Memory B cell (primary cell): Measurements from ENCODE around the gene HPCAL1.

ENCODE experiments used
- ATAC-seq: fragments of 150-1000 bp; cut with Tn5 transposase; 2 replicates; pipeline ENCODE4 v1.10.0; 2021; ENCODE audit warnings: low read depth, mild to moderate bottlenecking, moderate library complexity
- DNase-seq, 2 donors: peaks; one replicate each; pipeline ENCODE4 v3.0.0; 2022; ENCODE audit warnings: low spot score in 2 of 2
- H3K27ac Mint-ChIP-seq: one replicate; pipeline ENCODE4 v1.8.0; 2022; ENCODE audit warnings: mild to moderate bottlenecking, moderate library complexity, mixed read lengths
- H3K27me3 Mint-ChIP-seq: one replicate; pipeline ENCODE4 v1.8.0; 2022; ENCODE audit warnings: mixed read lengths
- H3K36me3 Mint-ChIP-seq: one replicate; pipeline ENCODE4 v1.8.0; 2022; ENCODE audit warnings: mild to moderate bottlenecking, mixed read lengths
- H3K4me1 Mint-ChIP-seq: one replicate; pipeline ENCODE4 v1.8.0; 2022; ENCODE audit warnings: mixed read lengths
- H3K4me3 Mint-ChIP-seq: one replicate; pipeline ENCODE4 v1.8.0; 2022; ENCODE audit warnings: mild to moderate bottlenecking, moderate library complexity, mixed read lengths
- H3K9me3 Mint-ChIP-seq: one replicate; pipeline ENCODE4 v1.8.0; 2022; ENCODE audit warnings: mixed read lengths

Gene HPCAL1

DNA sequence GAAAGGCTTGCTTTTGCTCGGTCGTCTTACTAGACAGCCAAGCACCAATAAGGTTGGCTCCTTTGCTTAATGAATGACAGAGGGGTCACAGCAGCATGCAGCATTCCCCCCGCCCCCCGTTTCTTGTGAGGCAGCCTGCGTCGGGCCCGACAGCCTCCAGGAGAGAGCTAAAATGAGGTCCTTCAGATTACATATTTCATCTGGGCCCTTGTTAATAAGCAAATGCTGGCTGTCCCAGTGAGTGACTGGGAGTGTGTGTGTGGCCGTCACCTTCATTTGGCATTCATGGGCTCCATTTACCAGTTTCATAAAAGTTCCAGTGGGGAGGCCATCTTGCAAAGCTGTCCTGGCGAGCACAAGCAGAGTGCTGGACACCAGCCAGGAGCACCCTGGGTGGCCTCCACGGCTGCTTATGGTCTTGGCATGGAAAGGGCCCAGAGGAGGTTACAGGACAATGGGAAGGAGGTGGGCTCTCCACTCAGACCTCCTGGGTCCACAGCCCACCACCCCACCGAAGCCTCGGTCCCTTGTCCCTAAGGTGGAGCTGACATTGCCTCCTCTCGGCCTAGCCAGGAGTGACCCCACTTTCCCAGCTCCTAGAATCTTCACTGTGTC lies 108.2 kb downstream of the HPCAL1 start:
- DNase-seq (no peak), ATAC-seq (no peak)
- peak overlapping the region; percentile 43 for H3K4me3 Mint-ChIP-seq
- peak overlapping the region; percentile 97 for H3K27ac Mint-ChIP-seq
- peaks cover 3% of the 10 kb centered on the region for H3K9me3 Mint-ChIP-seq
- H3K4me1 Mint-ChIP-seq: peaks cover 59% of the 10 kb centered on the region
- no peaks in the 10 kb centered on the region for H3K27me3 Mint-ChIP-seq
- peaks cover 9% of the 10 kb centered on the region for H3K36me3 Mint-ChIP-seq

DNA sequence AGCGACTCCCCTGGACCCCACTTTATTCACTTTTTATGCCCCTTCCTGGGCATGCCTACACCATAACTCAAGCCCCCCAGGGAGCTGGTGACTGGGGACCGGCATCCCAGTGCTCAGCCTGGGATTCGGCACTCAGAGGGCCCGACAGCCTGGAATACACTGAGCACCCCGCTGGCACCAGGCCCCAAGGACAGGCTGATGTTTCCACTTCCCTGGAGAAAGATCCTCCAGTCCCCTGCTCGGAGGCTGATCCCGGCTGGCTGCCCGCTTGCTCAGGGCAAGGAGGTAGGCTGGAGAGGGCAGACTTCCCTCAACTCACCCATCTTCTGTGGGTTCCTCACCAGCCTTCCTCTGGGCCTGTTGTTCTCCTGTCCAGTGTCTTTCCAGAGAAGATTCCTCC lies 108.9 kb downstream of the HPCAL1 start:
- Mint-ChIP-seq H3K4me1 (peaks cover 59% of the 10 kb centered on the region), H3K4me3 (no peak overlapping the region), H3K27me3 (no peaks in the 10 kb centered on the region), H3K36me3 (peaks cover 9% of the 10 kb centered on the region), H3K9me3 (peaks cover 3% of the 10 kb centered on the region), H3K27ac (peak overlapping the region; percentile 97)
- ATAC-seq (no peak), DNase-seq (no peak)

DNA sequence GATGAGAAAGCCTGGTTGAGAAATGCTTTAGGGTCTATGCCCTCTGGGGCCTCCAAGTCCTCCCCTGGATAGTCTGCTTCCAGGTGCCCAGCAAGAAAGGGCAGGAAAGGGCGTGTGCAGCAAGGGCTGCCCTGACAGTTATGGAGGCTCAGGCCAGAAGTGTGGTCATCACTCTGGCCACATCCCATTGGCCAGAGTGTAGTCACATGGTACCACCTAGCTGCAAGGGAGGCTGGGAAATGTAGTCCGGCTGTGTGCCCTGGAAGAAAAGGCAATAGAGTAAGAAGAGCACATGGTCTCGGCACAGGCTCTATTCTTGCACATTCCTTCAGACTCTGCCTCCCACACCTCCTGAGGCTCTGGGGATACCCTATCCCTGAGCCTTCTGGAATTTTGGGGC lies 109.7 kb downstream of the HPCAL1 start:
- no peak overlapping the region for H3K4me3 Mint-ChIP-seq
- DNase-seq: no peak
- peak overlapping the region; percentile 97 for H3K27ac Mint-ChIP-seq
- peaks cover 53% of the 10 kb centered on the region for H3K4me1 Mint-ChIP-seq
- peaks cover 3% of the 10 kb centered on the region for H3K9me3 Mint-ChIP-seq
- ATAC-seq: no peak
- H3K27me3 Mint-ChIP-seq: no peaks in the 10 kb centered on the region
- H3K36me3 Mint-ChIP-seq: peaks cover 7% of the 10 kb centered on the region

DNA sequence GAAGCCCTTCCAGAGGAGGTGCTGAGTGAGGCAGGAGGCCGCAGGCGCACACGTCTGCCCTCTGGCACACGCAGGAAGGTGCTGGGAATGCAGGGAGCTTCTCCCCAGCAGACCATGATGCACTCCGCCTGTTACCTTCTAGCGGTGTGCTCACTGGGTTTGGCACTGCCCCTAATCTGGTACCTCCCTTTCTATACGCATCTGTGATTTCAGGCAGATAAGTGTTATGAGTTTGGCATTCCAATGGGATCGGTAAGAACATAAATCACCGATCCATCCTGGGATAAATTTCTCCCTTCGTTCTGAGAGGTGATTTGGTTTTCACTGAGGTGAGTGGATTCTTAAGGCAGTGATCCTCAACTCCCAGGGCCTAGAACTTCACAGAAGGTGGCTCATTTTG lies 110.8 kb downstream of the HPCAL1 start:
- H3K36me3 Mint-ChIP-seq: peaks cover 7% of the 10 kb centered on the region
- ATAC-seq (no peak), DNase-seq (no peak)
- H3K9me3 Mint-ChIP-seq: peaks cover 3% of the 10 kb centered on the region
- peak overlapping the region; percentile 97 for H3K27ac Mint-ChIP-seq
- H3K27me3 Mint-ChIP-seq: no peaks in the 10 kb centered on the region
- H3K4me1 Mint-ChIP-seq: peaks cover 48% of the 10 kb centered on the region
- H3K4me3 Mint-ChIP-seq: peak overlapping the region; percentile 8

DNA sequence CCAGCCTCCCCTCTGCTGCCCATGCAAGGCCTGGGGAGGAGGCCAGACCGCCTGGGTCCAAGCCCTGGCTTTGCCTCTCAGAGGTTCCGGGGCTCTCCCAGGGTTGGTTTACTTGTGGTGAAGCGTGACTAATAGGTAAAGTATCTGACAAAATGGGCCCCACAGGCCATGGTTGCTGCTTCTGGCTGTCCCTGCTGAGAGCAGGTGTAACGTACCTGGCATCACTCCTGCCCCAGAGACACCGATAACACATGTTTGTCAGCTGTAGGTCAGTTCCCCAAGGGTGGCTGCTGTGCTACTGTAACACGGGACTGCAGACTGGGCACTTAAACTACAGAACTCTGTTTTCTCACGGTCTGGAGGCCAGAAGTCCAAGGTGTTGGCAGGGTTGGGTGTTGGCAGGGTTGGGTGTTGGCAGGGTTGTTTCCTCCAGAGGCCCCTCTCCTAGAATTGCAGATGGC lies 111.3 kb downstream of the HPCAL1 start:
- Mint-ChIP-seq H3K27ac (peak overlapping the region; percentile 97), H3K4me1 (peaks cover 44% of the 10 kb centered on the region), H3K36me3 (peaks cover 7% of the 10 kb centered on the region), H3K27me3 (no peaks in the 10 kb centered on the region), H3K4me3 (peak overlapping the region; percentile 21), H3K9me3 (peaks cover 3% of the 10 kb centered on the region)
- DNase-seq: no peak
- ATAC-seq: peak; percentile 16

DNA sequence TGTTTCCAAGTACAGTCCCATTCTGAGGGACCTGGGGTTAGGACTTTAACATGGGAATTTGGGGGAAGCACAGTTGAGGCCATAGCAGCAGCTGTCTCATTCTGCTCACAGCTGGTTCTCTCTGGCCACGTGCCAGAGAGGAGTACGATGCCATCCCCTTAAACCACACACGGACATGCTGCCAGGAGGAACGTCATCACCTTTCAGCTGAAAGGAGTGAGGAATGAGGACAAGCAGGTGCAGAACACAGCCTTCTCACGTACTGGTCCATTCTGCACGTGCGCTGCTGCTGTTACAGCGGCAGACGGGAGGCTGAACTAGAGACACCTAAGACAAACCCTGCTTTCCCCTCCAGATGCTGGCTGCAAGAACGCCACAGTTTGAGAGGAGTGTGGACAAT lies 111.9 kb downstream of the HPCAL1 start:
- ATAC-seq (no peak), DNase-seq (no peak)
- Mint-ChIP-seq H3K4me3 (no peak overlapping the region), H3K9me3 (peaks cover 3% of the 10 kb centered on the region), H3K4me1 (peaks cover 43% of the 10 kb centered on the region), H3K36me3 (peaks cover 7% of the 10 kb centered on the region), H3K27ac (peak overlapping the region; percentile 97), H3K27me3 (no peaks in the 10 kb centered on the region)

DNA sequence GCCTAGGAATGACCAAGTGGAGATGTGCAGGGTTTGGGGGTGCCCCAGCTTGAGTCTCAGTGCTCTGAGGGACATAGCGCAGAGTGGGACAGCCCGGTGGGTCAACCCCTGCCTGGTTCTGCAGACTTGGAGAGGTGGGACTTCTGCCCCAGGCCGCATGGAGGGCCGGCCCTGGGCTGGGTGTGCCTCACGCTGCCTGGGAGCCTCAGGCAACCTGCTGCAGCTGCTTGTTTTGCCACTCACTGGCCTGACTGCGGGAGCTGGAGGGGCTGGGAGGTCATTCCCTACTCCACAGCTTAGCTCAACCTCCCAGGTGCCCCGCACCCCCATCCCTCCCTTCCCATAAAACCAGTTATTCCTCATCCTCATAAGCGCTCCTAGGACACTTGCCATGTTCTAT lies 112.3 kb downstream of the HPCAL1 start:
- no peaks in the 10 kb centered on the region for H3K27me3 Mint-ChIP-seq
- peaks cover 41% of the 10 kb centered on the region for H3K4me1 Mint-ChIP-seq
- H3K36me3 Mint-ChIP-seq: peaks cover 9% of the 10 kb centered on the region
- no peak overlapping the region for H3K27ac Mint-ChIP-seq
- DNase-seq (no peak), ATAC-seq (no peak)
- H3K9me3 Mint-ChIP-seq: peaks cover 3% of the 10 kb centered on the region
- H3K4me3 Mint-ChIP-seq: no peak overlapping the region

DNA sequence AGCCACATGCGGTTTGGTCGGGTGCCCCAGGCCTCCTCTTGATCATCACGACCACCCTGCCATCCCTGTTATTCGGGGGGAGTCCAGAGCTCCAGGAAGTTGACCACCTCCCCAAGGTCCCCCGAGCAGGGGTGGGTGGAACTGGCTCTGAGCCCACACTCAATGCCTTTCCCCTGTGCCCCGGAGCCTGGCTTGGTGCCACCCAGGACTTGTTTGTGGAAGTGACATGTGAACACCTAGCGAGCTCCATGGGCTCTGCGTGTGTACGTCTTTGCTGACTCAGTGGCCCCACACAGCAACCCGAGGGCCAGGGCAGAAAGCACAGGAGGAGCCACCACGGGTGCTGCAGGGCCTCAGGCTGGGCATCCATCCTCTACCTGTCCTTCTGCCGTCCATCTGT lies 112.9 kb downstream of the HPCAL1 start:
- H3K36me3 Mint-ChIP-seq: peaks cover 11% of the 10 kb centered on the region
- H3K27me3 Mint-ChIP-seq: no peaks in the 10 kb centered on the region
- no peak overlapping the region for H3K27ac Mint-ChIP-seq
- peaks cover 36% of the 10 kb centered on the region for H3K4me1 Mint-ChIP-seq
- DNase-seq (no peak), ATAC-seq (no peak)
- peaks cover 3% of the 10 kb centered on the region for H3K9me3 Mint-ChIP-seq
- H3K4me3 Mint-ChIP-seq: no peak overlapping the region

DNA sequence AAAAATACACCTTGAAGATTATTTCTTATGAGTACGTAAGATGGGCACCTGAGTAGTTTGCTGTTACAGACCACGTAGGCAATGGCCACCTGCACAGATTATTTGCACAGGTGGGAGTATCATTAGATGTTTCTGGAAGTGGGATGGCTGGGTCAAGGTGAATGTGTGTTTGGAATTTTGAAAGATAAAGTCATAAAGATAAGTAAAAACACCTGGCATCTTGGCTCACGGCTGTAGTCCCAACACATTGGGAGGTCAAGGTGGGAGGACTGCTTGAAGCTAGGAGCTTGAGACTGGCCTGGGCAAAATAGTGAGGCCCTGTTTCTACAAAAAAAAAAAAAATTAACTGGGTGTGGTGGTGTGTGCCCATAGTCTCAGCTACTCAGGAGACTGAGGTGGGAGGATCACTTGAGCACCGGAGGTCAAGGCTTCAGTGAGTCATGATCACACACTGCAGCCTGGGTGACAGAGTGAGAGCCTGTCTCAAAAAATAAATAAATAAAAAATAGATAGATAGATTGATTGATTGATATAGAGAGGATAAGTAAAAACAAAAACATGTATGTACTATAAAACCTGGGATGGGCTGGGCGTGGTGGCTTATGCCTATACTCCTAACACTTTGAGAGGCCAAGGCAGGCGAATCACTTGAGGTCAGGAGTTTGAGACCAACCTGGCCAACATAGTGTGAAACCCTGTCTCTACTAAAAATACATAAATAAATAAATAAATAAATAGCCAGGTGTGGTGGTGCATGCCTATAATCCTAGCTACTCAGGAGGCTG lies 115.0 kb downstream of the HPCAL1 start:
- Mint-ChIP-seq H3K4me3 (no peak overlapping the region), H3K27ac (no peak overlapping the region), H3K36me3 (peaks cover 11% of the 10 kb centered on the region), H3K4me1 (peaks cover 25% of the 10 kb centered on the region), H3K9me3 (no peaks in the 10 kb centered on the region), H3K27me3 (no peaks in the 10 kb centered on the region)
- DNase-seq: no peak
- no peak for ATAC-seq

DNA sequence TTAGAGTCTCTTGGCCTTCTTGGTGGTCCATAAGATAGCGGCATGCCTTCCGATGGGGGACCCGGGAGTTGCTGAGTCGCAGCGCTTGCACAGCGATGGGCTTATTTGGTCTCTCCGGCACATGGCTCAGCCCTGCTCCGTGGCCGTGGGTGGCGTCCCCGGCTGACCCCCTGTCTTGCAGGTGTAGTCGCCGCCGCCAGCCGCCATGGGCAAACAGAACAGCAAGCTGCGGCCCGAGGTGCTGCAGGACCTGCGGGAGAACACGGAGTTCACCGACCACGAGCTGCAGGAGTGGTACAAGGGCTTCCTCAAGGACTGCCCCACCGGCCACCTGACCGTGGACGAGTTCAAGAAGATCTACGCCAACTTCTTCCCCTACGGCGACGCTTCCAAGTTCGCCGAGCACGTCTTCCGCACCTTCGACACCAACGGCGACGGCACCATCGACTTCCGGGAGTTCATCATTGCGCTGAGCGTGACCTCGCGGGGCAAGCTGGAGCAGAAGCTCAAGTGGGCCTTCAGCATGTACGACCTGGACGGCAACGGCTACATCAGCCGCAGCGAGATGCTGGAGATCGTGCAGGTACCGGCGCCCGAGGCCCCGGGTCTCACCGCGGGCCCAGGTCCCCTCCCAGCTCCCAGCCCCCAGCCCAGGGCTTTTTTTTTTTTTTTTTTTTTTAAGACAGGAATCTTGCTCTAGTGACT lies 117.0 kb downstream of the HPCAL1 start:
- ATAC-seq (no peak), DNase-seq (no peak)
- Mint-ChIP-seq H3K27me3 (no peaks in the 10 kb centered on the region), H3K36me3 (peaks cover 13% of the 10 kb centered on the region), H3K27ac (no peak overlapping the region), H3K4me1 (peaks cover 12% of the 10 kb centered on the region), H3K9me3 (no peaks in the 10 kb centered on the region), H3K4me3 (no peak overlapping the region)

DNA sequence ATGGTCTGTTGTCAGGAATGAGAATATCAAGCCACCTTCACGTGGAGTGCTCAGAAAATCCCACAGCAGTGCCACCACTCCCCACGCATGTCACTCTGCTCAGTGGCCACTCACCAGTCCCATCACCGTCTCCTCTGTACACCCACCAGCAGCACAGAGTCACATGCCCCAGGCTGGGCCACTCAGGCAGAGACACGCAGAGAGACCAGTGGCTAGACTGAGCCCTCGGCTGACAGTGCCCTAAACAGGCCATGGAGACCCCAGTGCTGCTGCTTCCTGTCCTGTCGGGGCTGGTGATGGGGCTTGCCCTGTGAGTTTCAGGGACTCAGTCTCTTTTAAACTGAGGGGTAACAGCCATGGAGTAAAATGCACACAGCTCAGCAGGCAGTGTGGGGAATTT lies 119.5 kb downstream of the HPCAL1 start:
- Mint-ChIP-seq H3K27ac (no peak overlapping the region), H3K4me3 (no peak overlapping the region), H3K4me1 (peaks cover 8% of the 10 kb centered on the region), H3K9me3 (no peaks in the 10 kb centered on the region), H3K36me3 (peaks cover 18% of the 10 kb centered on the region), H3K27me3 (no peaks in the 10 kb centered on the region)
- no peak for DNase-seq
- ATAC-seq: no peak

DNA sequence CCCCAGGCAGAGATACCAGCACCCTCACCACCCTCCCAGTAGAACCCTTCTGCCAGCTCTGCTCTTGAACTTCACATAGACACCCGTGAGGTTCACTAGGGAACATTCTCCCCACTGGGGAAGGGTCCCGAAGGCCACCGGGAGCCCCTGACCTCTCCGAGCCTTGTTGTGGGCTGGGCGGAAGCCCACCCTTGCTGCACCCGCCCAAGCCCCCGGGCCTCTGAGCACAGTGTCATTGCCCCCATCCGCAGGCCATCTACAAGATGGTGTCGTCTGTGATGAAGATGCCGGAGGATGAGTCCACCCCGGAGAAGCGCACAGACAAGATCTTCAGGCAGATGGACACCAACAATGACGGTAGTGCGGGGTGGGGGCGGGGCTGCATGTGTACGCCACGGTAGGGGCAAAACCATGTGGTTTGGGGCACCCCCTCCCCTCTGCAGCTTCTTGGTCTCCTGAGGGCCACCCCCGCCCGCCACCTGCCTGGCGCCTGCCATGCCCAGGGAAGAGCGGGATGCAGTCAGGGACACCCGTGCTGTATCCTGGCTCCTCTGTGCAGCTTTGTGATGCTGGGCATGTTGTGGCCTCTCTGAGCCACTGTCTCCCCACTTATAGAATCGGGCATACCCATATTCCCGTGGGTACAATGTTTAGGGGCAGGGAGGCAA lies 120.2 kb downstream of the HPCAL1 start:
- peaks cover 5% of the 10 kb centered on the region for H3K4me1 Mint-ChIP-seq
- no peak for ATAC-seq
- no peaks in the 10 kb centered on the region for H3K27me3 Mint-ChIP-seq
- no peak for DNase-seq
- H3K36me3 Mint-ChIP-seq: peaks cover 23% of the 10 kb centered on the region
- H3K4me3 Mint-ChIP-seq: no peak overlapping the region
- H3K9me3 Mint-ChIP-seq: no peaks in the 10 kb centered on the region
- H3K27ac Mint-ChIP-seq: no peak overlapping the region

DNA sequence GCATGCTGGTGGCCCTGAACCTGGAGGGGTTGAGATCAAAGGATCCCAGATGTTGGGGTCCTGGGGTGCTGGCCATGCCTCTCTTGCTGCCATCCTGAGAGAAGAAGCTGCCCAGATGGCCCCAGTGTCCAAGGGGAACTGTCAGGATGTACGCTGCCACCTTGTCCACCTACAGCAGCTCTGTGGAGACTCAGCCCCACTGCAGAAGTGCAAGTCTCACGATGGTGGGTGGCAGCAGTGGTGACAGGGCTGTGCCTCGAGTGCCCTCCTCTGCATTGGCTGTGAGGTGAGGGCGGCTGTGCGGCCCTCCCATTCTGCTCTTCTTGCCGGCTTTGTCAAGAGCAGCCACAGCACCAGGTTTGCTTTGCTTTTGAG lies 120.7 kb downstream of the HPCAL1 start:
- H3K4me3 Mint-ChIP-seq: no peak overlapping the region
- peaks cover 4% of the 10 kb centered on the region for H3K4me1 Mint-ChIP-seq
- no peak overlapping the region for H3K27ac Mint-ChIP-seq
- ATAC-seq (no peak), DNase-seq (no peak)
- H3K9me3 Mint-ChIP-seq: no peaks in the 10 kb centered on the region
- H3K27me3 Mint-ChIP-seq: no peaks in the 10 kb centered on the region
- peaks cover 23% of the 10 kb centered on the region for H3K36me3 Mint-ChIP-seq

DNA sequence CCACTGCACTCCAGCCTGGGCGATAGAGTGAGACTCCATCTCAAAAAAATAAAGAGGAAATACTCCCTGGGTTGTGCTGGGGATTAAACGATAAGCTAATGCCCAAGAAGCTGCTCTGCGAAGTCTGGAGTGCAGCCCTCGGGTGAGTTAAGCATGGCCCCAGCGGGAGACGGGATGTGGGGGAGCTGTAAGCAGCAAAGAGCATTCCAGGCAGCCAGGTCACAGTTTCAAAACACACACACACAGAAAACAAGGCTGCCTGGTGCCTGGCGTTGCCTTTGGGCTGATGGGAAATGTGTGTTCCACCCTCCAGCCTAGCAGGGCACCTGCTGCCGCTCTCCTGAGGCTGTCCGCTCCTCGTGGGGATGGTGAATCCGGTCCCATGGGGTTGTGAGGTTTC lies 121.3 kb downstream of the HPCAL1 start:
- Mint-ChIP-seq H3K36me3 (peaks cover 27% of the 10 kb centered on the region), H3K27ac (no peak overlapping the region), H3K9me3 (peaks cover 2% of the 10 kb centered on the region), H3K4me1 (peaks cover 5% of the 10 kb centered on the region), H3K27me3 (no peaks in the 10 kb centered on the region), H3K4me3 (no peak overlapping the region)
- ATAC-seq: no peak
- DNase-seq: no peak
